PC-9 (cell line): ENCODE measurements around the gene TMEM45B. TPM values are rescaled to one million over a fixed set of nuclear protein-coding genes. Genes with fewer than 3 reads are reported as not detected.
"Not testable (repeated sequence)": the region's sequence is repeated elsewhere in the genome, so short reads cannot be mapped to it uniquely, and the experiment has no call there.

Experiments used
- BruUV-seq: library from RNA; stranded (reverse); fragments of 400-500 nt; replicated peaks from 2 replicates; lab custom pipeline; 2021; lab: Mats Ljungman, UMichigan
- CTCF ChIA-PET: fragments of 300-600 bp; sonication (Branson Sonifier 250); formaldehyde crosslinking; loops from one replicate; lab custom pipeline; 2022; ENCODE audit warnings: antibody characterized with exemption; lab: Charles Lee
- POLR2A ChIA-PET: fragments of 300-600 bp; sonication (Branson Sonifier 250); formaldehyde crosslinking; loops from one replicate; lab custom pipeline; 2022; ENCODE audit warnings: antibody characterized with exemption; ENCODE audit not compliant: unreplicated experiment; lab: Charles Lee
- DNase-seq, 2 experiments: peaks; one replicate each; pipeline versions ENCODE4 v3.0.0 to v3.0.0-alpha.2; 2015 to 2022; ENCODE audit warnings: mixed read lengths in 1 of 2
- H2AFZ ChIP-seq: fragments of 200-600 bp; sonication (generic); 2 replicates; pipeline ENCODE4 v1.8.1; 2017; ENCODE audit warnings: antibody characterized with exemption
- H3F3A ChIP-seq: fragments of 200-600 bp; sonication (generic); 2 replicates; pipeline ENCODE4 v1.8.1; 2017; ENCODE audit warnings: antibody characterized with exemption, mild to moderate bottlenecking, low read depth; ENCODE audit not compliant: insufficient read depth
- H3K27ac ChIP-seq: fragments of 200-600 bp; sonication (generic); 2 replicates; pipeline ENCODE4 v1.6.1; 2016; ENCODE audit warnings: mixed run types
- H3K27me3 ChIP-seq: fragments of 200-600 bp; sonication (generic); 2 replicates; pipeline ENCODE4 v1.6.1; 2016; ENCODE audit warnings: low read depth, mixed run types; ENCODE audit not compliant: insufficient read depth
- H3K36me3 ChIP-seq: fragments of 200-600 bp; sonication (generic); 2 replicates; pipeline ENCODE4 v1.6.1; 2016; ENCODE audit warnings: low read depth, mixed run types
- H3K4me1 ChIP-seq: fragments of 200-600 bp; sonication (generic); replicated peaks from 2 replicates; pipeline ENCODE4 v1.6.1; 2016; ENCODE audit warnings: mixed run types; ENCODE audit not compliant: insufficient read depth
- H3K4me2 ChIP-seq: fragments of 200-600 bp; sonication (generic); 2 replicates; pipeline ENCODE4 v1.6.1; 2017; ENCODE audit warnings: mixed run types
- H3K4me3 ChIP-seq: fragments of 200-600 bp; sonication (generic); 2 replicates; pipeline ENCODE4 v1.6.1; 2016; ENCODE audit warnings: mixed run types
- H3K79me2 ChIP-seq: fragments of 200-600 bp; sonication (generic); 2 replicates; pipeline ENCODE4 v1.6.1; 2017; ENCODE audit warnings: low read depth, mixed run types
- H3K9me2 ChIP-seq: fragments of 200-600 bp; sonication (generic); 2 replicates; pipeline ENCODE4 v1.8.1; 2017; ENCODE audit warnings: mild to moderate bottlenecking; ENCODE audit not compliant: insufficient read depth
- H3K9me3 ChIP-seq: fragments of 200-600 bp; sonication (generic); 2 replicates; pipeline ENCODE4 v1.8.1; 2016; ENCODE audit warnings: low read depth; ENCODE audit not compliant: insufficient read depth
- H4K20me1 ChIP-seq: fragments of 200-600 bp; sonication (generic); 2 replicates; pipeline ENCODE4 v1.8.1; 2017; ENCODE audit not compliant: insufficient read depth
- CTCF ChIP-seq: fragments of 200-600 bp; sonication (generic); conservative IDR thresholded peaks from 2 replicates; pipeline ENCODE4 v1.6.1; 2017; ENCODE audit warnings: mixed run types, antibody characterized with exemption, mild to moderate bottlenecking, moderate library complexity
- EZH2 ChIP-seq: fragments of 200-600 bp; sonication (generic); IDR thresholded peaks from 2 replicates; pipeline ENCODE4 v1.8.0; 2017; ENCODE audit warnings: antibody characterized with exemption, low read depth
- intact Hi-C: fragments of 100-400 bp; cut with micrococcal nuclease; formaldehyde crosslinking; loops from one replicate; pipeline ENCODE4 v1.10.0; 2022; ENCODE audit not compliant: unreplicated experiment
- total RNA-seq: library from RNA; stranded (reverse); gene quantifications from 2 replicates; pipeline ENCODE4 v1.2.3, GENCODE V29; 2021

Gene TMEM45B
- total RNA-seq, 1 experiment from 2014 or later, result 13.3 TPM

GRCh38 chr11:129836423-129836891 is 20.8 kb downstream of the TMEM45B start:
- Histone ChIP-seq H3K4me1 (peaks cover 55% of the 10 kb centered on the region), H3K27ac (peak overlapping the region; percentile 36), H3F3A (peaks cover 21% of the 10 kb centered on the region; the same call in 1 of the 2 replicates)
- BruUV-seq, POLR2A ChIA-PET, H3K79me2 ChIP-seq, H3K4me3 ChIP-seq, H3K27me3 ChIP-seq, H2AFZ ChIP-seq, H3K36me3 ChIP-seq, H3K9me2 ChIP-seq, CTCF ChIA-PET, H3K9me3 ChIP-seq, H3K4me2 ChIP-seq, intact Hi-C loops, H4K20me1 ChIP-seq: not testable (repeated sequence)
- DNase-seq, result peak in 1 of 2 experiments; percentile 76

- DNase-seq, result no peak
- peaks cover 53% of the 10 kb centered on the region for H3K4me1 ChIP-seq
- peaks cover 13% of the 10 kb centered on the region for H3K79me2 ChIP-seq
- TF ChIP-seq EZH2 (no peak), CTCF (no peak)
- no peak overlapping the region for H3K4me3 ChIP-seq
- ChIA-PET POLR2A (no interaction called here), CTCF (no interaction called here)
- no peak overlapping the region for H3K4me2 ChIP-seq
- intact Hi-C loops, result no loop called here
- H3K9me3 ChIP-seq, result no peaks in the 10 kb centered on the region
- H3K27ac ChIP-seq, result peak overlapping the region; percentile 36
- TSS peak; percentile 78 for BruUV-seq
- H3K36me3 ChIP-seq, result no peaks in the 10 kb centered on the region
- H3K9me2 ChIP-seq, result no peaks in the 10 kb centered on the region
- peaks cover 20% of the 10 kb centered on the region; the same call in 1 of the 2 replicates for H3F3A ChIP-seq
- H3K27me3 ChIP-seq, result no peaks in the 10 kb centered on the region
- no peaks in the 10 kb centered on the region for H4K20me1 ChIP-seq
- no peak overlapping the region for H2AFZ ChIP-seq
These were observed 21.3 kb downstream of the TMEM45B start for GRCh38 chr11:129836979-129837378.

GRCh38 chr11:129840236-129840635 is 24.6 kb downstream of the TMEM45B start:
- Histone ChIP-seq H3K4me3 (no peak overlapping the region), H2AFZ (no peak overlapping the region), H3K36me3 (no peaks in the 10 kb centered on the region; the same call in 1 of the 2 replicates), H3K79me2 (peaks cover 24% of the 10 kb centered on the region), H3K9me2 (no peaks in the 10 kb centered on the region), H3K27me3 (no peaks in the 10 kb centered on the region), H3K4me1 (peaks cover 60% of the 10 kb centered on the region), H4K20me1 (no peaks in the 10 kb centered on the region), H3F3A (peaks cover 26% of the 10 kb centered on the region), H3K27ac (peak overlapping the region; percentile 71), H3K9me3 (no peaks in the 10 kb centered on the region), H3K4me2 (peak overlapping the region; percentile 69)
- CTCF ChIA-PET, result interaction anchor here (0.5 kb wide), 1 partner anchor 810 kb away, joined by 4 read pairs; no protein-coding TSS in a partner anchor
- TF ChIP-seq EZH2, result no peak
- no peak for TF ChIP-seq CTCF
- no TSS peak for BruUV-seq
- POLR2A ChIA-PET, result no interaction called here
- intact Hi-C loops, result loop anchor here (10.0 kb wide), 1 partner anchor 475 kb away; no protein-coding TSS in a partner anchor
- DNase-seq, result peak; percentile 24 to 89

GRCh38 chr11:129842138-129842537 is 26.5 kb downstream of the TMEM45B start:
- H4K20me1 ChIP-seq, result no peaks in the 10 kb centered on the region
- no peak overlapping the region for H3K27ac ChIP-seq
- H3K79me2 ChIP-seq, result peaks cover 20% of the 10 kb centered on the region
- H3K4me2 ChIP-seq, result no peak overlapping the region
- peaks cover 39% of the 10 kb centered on the region for H3F3A ChIP-seq
- peaks cover 58% of the 10 kb centered on the region for H3K4me1 ChIP-seq
- no peaks in the 10 kb centered on the region for H3K9me2 ChIP-seq
- no peak overlapping the region for H2AFZ ChIP-seq
- intact Hi-C loops, result loop anchor here (10.0 kb wide), 1 partner anchor 477 kb away; no protein-coding TSS in a partner anchor
- H3K9me3 ChIP-seq, result no peaks in the 10 kb centered on the region
- H3K27me3 ChIP-seq, result no peaks in the 10 kb centered on the region
- no peaks in the 10 kb centered on the region; the same call in 1 of the 2 replicates for H3K36me3 ChIP-seq
- no TSS peak for BruUV-seq
- ChIA-PET POLR2A (no interaction called here), CTCF (no interaction called here)
- TF ChIP-seq EZH2 (no peak), CTCF (no peak)
- DNase-seq, result no peak
- H3K4me3 ChIP-seq, result no peak overlapping the region
